ENCODE results near the gene TLE5.
"Not testable (repeated sequence)": the region's sequence is repeated elsewhere in the genome, so short reads cannot be mapped to it uniquely, and the experiment has no call there.

The TLE5 gene

DNA sequence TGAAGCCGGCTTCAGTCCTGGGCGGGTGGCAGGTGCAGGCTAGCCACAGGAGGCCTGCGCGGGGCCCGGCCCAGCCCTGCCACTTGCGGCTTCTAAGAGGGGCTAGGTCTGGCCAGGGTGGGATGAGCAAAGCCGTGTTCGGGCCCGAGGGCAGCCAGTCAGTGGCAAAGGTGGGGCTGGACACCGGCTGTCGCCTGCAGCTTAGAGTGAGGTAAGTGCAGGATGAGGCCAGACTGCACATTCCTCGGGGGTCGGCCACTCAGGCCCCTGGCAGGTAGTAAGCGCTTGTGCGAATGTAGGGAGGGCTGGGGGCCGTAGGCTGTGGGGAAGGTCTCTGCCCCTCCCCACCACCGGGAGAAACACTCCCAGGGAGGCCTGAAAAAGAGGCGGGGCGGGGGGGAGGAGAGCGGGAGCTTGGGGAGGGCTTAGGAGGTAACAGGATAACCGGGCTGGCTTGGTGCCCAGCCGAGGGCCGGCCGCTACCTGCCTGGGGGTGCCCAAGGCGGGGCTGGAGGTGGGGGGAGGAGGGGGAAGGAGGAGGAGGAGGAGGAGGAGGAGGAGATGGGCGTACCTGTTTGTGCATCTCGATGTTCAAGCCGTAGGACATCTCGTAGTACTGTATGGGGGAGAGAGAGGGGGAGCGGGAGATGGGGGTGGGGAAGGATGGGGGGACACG lies 6.4 kb downstream of the TLE5 start:
- Histone ChIP-seq H3K4me1 (peaks cover 17% of the 10 kb centered on the region), H3K36me3 (peaks cover 45% of the 10 kb centered on the region), H3K27me3 (no peaks in the 10 kb centered on the region), H3K4me3 (ENCODE audit: low read depth, low read length) (no peak overlapping the region), H3K9me3 (no peaks in the 10 kb centered on the region)
- no peak for DNase-seq
- TF ChIP-seq, protein P1, sequence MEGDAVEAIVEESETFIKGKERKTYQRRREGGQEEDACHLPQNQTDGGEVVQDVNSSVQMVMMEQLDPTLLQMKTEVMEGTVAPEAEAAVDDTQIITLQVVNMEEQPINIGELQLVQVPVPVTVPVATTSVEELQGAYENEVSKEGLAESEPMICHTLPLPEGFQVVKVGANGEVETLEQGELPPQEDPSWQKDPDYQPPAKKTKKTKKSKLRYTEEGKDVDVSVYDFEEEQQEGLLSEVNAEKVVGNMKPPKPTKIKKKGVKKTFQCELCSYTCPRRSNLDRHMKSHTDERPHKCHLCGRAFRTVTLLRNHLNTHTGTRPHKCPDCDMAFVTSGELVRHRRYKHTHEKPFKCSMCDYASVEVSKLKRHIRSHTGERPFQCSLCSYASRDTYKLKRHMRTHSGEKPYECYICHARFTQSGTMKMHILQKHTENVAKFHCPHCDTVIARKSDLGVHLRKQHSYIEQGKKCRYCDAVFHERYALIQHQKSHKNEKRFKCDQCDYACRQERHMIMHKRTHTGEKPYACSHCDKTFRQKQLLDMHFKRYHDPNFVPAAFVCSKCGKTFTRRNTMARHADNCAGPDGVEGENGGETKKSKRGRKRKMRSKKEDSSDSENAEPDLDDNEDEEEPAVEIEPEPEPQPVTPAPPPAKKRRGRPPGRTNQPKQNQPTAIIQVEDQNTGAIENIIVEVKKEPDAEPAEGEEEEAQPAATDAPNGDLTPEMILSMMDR (IDR thresholded peaks at IDR 0.05; ENCODE audit: low read depth, low read length), result no peak

DNA sequence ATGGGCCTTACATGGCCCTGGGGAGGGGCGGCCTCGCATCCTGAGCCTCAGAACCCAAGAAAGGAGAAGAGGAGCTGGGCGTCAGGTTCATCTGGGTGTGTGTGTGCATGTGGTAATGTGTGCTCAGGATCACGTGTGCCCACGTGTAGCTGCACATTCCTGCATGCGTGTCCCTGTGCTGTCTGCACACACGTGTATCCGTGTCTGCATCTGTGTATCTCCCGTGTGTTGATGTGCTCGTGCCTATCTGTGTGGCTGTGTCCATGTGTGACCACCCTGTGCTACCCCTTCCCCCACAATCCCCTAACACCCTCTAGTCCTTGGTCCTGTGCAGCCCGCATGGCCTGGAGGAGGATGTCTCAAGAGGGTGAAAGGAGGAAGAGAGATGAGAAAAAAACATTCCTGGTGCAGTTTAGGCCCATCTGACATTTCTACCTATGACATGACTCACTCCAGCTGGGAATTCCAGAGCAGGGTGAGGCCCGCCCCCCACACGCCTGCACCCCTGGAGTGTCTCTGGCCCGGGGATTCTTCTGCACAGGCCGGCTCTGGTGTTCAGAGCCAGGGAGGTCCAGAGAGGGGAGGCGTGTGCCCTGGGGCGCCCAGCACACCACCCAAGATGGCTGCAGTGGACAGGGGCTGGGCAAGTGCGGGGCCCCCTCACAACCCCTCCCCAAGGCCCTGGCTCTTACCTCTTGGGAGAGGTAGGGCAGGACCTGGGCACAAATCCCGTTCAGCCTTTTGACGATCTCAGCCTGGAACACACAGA lies 7.1 kb downstream of the TLE5 start:
- Histone ChIP-seq H3K4me1 (peaks cover 17% of the 10 kb centered on the region), H3K36me3 (peaks cover 45% of the 10 kb centered on the region)

DNA sequence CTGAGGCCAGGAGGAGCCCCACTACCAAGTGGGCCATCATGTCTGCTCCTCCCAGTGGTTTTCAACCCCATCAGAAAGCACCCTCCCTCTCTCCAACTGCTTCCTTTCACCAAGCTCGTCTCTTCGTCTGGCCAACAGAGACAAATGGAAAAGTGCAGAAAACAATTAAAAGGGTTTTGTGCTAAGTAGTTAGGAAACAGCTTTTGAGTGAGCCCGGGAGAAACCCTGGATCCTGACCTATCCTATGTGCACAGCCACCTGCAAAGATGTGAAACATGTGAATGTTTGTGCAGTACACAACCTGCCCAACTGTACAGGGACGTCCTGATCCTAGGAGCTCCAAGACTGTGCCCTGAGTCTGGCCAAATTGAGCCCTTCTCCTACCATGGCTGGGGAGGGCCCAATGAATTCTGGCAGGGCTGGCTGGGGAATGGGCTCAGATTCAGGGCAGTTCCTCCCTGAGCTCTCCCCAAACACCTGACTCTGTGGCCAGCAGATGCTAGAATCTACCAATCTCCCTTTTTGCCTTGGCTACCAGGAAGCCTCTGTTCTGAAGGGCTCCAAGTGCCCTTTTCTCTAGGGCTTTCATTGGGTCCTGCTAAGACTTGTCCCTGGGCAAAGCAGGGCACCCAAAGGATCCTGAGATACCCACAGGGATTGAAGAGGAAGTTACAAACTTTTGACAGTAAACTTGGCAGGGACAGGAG lies 7.9 kb downstream of the TLE5 start:
- Histone ChIP-seq H3K36me3 (peaks cover 39% of the 10 kb centered on the region), H3K4me1 (peaks cover 17% of the 10 kb centered on the region), H3K9me3 (no peaks in the 10 kb centered on the region), H3K27me3 (no peaks in the 10 kb centered on the region), H3K4me3 (ENCODE audit: low read depth, low read length) (no peak overlapping the region)
- no peak for DNase-seq
- TF ChIP-seq, protein P1 (IDR thresholded peaks at IDR 0.05; ENCODE audit: low read depth, low read length), result no peak

More for the DNA sequence above, 7.1 kb downstream of the TLE5 start:
- no peaks in the 10 kb centered on the region for H3K9me3 ChIP-seq
- no peak for DNase-seq
- H3K4me3 ChIP-seq (ENCODE audit: low read depth, low read length), result no peak overlapping the region
- TF ChIP-seq, protein P1 (IDR thresholded peaks at IDR 0.05; ENCODE audit: low read depth, low read length), result no peak
- H3K27me3 ChIP-seq, result no peaks in the 10 kb centered on the region

DNA sequence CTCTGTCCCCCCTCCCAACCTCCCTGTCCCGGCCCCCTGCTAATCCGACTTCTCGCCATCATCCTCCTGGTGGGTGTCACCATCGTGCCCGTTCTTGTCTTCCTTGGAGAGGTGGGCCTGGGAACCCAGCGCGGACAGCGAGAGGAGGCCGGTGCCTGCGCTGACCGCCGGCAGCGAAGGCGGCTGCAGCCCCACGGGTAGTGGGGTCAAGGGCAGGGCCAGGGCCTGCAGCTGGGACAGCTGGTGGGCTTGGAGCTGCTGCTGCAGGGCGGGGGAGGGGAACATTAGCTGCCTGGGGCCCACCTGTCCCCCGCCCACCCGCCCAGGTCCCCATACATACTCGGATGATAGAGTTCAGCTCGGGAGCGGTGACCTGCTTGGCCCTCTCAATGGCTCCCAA lies 8.5 kb downstream of the TLE5 start:
- DNase-seq, result no peak
- Histone ChIP-seq H3K36me3 (peaks cover 34% of the 10 kb centered on the region), H3K9me3 (no peaks in the 10 kb centered on the region), H3K4me1 (peaks cover 17% of the 10 kb centered on the region), H3K4me3 (ENCODE audit: low read depth, low read length) (no peak overlapping the region), H3K27me3 (no peaks in the 10 kb centered on the region)
- TF ChIP-seq, protein P1 (IDR thresholded peaks at IDR 0.05; ENCODE audit: low read depth, low read length), result no peak

DNA sequence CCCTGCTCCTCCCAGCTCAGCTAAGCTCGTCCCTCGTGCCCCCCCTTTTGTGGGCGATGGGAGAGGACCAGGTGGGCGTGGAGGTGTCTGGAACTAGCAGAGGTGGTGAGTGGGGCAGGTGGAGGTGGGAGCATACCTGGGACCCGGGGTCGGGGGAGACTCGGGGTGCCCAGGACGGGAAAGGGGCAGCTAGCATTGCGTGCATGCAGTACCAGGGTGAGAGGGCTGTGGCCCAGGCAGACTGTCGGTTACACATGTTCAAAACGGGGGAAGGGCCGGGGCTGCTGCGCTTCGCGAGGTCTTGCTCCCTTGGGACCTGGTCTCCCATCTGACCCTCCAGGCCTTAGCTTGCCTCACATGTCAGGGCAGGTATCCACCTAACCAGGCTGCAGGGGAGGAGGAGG lies 9.1 kb downstream of the TLE5 start:
- Histone ChIP-seq H3K27me3 (no peaks in the 10 kb centered on the region), H3K9me3 (no peaks in the 10 kb centered on the region), H3K36me3 (peaks cover 31% of the 10 kb centered on the region), H3K4me1 (peaks cover 17% of the 10 kb centered on the region), H3K4me3 (ENCODE audit: low read depth, low read length) (no peak overlapping the region)
- no peak for DNase-seq
- TF ChIP-seq, protein P1 (IDR thresholded peaks at IDR 0.05; ENCODE audit: low read depth, low read length), result no peak

DNA sequence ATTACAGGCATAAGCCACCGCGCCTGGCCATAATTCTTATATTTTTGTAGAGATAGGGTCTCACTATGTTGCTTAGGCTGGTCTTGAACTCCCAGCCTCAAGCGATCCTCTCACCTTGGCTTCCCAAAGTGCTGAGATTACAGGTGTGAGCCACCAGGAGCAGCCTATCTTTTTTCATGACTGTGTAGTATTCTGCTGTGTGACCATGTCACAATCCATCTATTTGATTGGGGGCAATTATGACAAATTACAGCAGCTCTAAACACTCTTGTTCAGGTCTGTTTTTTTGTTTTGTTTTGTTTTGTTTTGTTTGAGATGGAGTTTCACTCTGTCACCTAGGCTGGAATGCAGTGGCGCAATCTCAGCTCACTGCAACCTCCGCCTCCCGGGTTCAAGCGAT lies 12.3 kb downstream of the TLE5 start:
- H3K4me3 ChIP-seq (ENCODE audit: low read depth, low read length); H3K9me3 ChIP-seq; H3K27me3 ChIP-seq; DNase-seq; H3K4me1 ChIP-seq: not testable (repeated sequence)
- peaks cover 13% of the 10 kb centered on the region for H3K36me3 ChIP-seq
